Measurements from ENCODE around the gene TP53INP2. TPM values are rescaled to one million over a fixed set of nuclear protein-coding genes. Genes with fewer than 3 reads are reported as not detected.

Gene TP53INP2
- total and polyA plus RNA-seq, 7 experiments from 2014 or later, result 0.04 to 41.4 (median 1.3) TPM

DNA sequence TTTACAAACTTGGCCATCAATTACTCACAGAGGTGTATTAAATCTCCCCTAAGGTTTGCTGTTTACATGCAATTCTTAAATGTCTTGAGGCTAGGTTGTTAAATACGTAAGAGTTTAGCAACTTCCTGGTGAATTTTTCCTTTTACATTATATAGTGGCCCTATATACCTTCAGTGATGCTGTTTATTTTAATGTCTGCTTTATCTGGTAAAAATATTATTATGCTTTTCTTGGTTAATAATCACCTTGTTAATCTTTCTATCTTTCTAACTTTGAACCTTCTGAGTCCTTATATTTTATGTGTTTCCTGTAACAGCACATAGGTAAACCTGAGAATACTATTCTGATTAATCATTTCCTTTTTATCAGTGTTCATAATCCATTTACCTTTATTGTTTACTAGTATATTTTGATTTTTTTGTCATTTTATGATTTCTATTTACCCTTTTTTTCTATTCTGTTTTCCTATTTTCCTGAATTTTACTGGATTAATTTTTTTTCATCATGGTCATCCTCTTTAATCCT, 57.9 kb downstream of the TP53INP2 start:
- Mint-ChIP-seq H3K4me1 (peaks cover 0 to 3% (median 0%) of the 10 kb centered on the region in 7 donors), H3K27ac (no peak overlapping the region), H3K27me3 (no peaks in the 10 kb centered on the region), H3K4me3 (no peak overlapping the region), H3K36me3 (peaks cover 16 to 57% (median 31%) of the 10 kb centered on the region in 5 donors), H3K9me3 (peaks cover 0 to 1% (median 0%) of the 10 kb centered on the region in 11 donors)
- no peak overlapping the region for H3K27ac ChIP-seq (ENCODE audit: low read depth, low read length)
- intact Hi-C loops (cut with micrococcal nuclease), result no loop called here
- POLR2A ChIA-PET, result no interaction called here
- no peak overlapping the region for H3K4me3 ChIP-seq (ENCODE audit: low read length)
- no peak for DNase-seq
- no peaks in the 10 kb centered on the region for H3K9me3 ChIP-seq (ENCODE audit: control insufficient read depth in 2 of 3, low read length in 3 of 3)
- CTCF ChIA-PET, result no interaction called here
- no peaks in the 10 kb centered on the region for H3K4me1 ChIP-seq (ENCODE audit: control insufficient read depth in 2 of 2, insufficient read depth in 2 of 2, low read length in 2 of 2)
- H3K27me3 ChIP-seq (ENCODE audit: control insufficient read depth in 2 of 2, insufficient read depth in 2 of 2, low read length in 2 of 2), result no peaks in the 10 kb centered on the region
- no peak for ATAC-seq
- H3K36me3 ChIP-seq (ENCODE audit: control insufficient read depth in 2 of 3, insufficient read depth in 3 of 3, low read length in 3 of 3), result peaks cover 9 to 62% (median 16%) of the 10 kb centered on the region in 3 experiments

Other genes starting within 250 kb of the TP53INP2 start
- 10 to 100 TPM; 45.9 to 91.9 (median 60.7) TPM for gene DYNLRB1, start 187.9 kb upstream of the TP53INP2 start, total RNA-seq
- gene DYNLRB1, start 187.9 kb upstream of the TP53INP2 start, polyA plus RNA-seq, result 100 to 1,000 TPM; 246 to 275 TPM
- 10 to 100 TPM in 1 of 5 experiments, 1 to 10 TPM in 2, under 1 TPM in 2; 0.60 to 10.3 (median 6.3) TPM for gene MAP1LC3A, start 145.6 kb upstream of the TP53INP2 start, total RNA-seq
- gene MAP1LC3A, start 145.6 kb upstream of the TP53INP2 start, polyA plus RNA-seq, result 1 to 10 TPM; 1.1 to 1.7 TPM
- 10 to 100 TPM in 4 of 5 experiments, 1 to 10 TPM in 1; 8.6 to 21.3 (median 16.1) TPM for gene PIGU, start 27.3 kb upstream of the TP53INP2 start, total RNA-seq
- gene PIGU, start 27.3 kb upstream of the TP53INP2 start, polyA plus RNA-seq, result 10 to 100 TPM; 27.9 to 34.5 TPM
- gene NCOA6, start 121.3 kb downstream of the TP53INP2 start, total RNA-seq, result 10 to 100 TPM; 23.6 to 31.9 (median 29.3) TPM
- 10 to 100 TPM in 1 of 2 donors, 1 to 10 TPM in 1; 4.6 to 12.7 TPM for gene NCOA6, start 121.3 kb downstream of the TP53INP2 start, polyA plus RNA-seq
- gene GGT7, start 168.5 kb downstream of the TP53INP2 start, total RNA-seq, result 10 to 100 TPM; 13.9 to 50.6 (median 46.1) TPM
- 10 to 100 TPM in 1 of 2 donors, 1 to 10 TPM in 1; 6.2 to 10.6 TPM for gene GGT7, start 168.5 kb downstream of the TP53INP2 start, polyA plus RNA-seq
- gene ACSS2, start 172.3 kb downstream of the TP53INP2 start, total RNA-seq, result 10 to 100 TPM; 37.3 to 51.7 (median 43.3) TPM
- gene ACSS2, start 172.3 kb downstream of the TP53INP2 start, polyA plus RNA-seq, result 10 to 100 TPM; 14.6 to 17.5 TPM